H9 (cell line): ENCODE data around the gene ADAM33. TPM values are rescaled to one million over a fixed set of nuclear protein-coding genes. Genes with fewer than 3 reads are reported as not detected.

ENCODE experiments used
- DNase-seq: peaks from one replicate; pipeline ENCODE4 v3.0.0-alpha.2; 2017
- H2AFZ ChIP-seq: one replicate; pipeline ENCODE4 v1.6.1; 2013; ENCODE audit warnings: mild to moderate bottlenecking, low read length, control low read depth, moderate library complexity
- H2AK5ac ChIP-seq: 2 replicates; pipeline ENCODE4 v1.6.1; 2013; ENCODE audit warnings: low read length, control low read depth, mixed read lengths; ENCODE audit not compliant: insufficient read length
- H2BK120ac ChIP-seq: one replicate; pipeline ENCODE4 v1.6.1; 2013; ENCODE audit warnings: low read depth, mild to moderate bottlenecking, low read length, control low read depth, inconsistent platforms; ENCODE audit not compliant: poor library complexity, severe bottlenecking
- H2BK12ac ChIP-seq: 2 replicates; pipeline ENCODE4 v1.6.1; 2013; ENCODE audit warnings: low read length, control low read depth, mixed read lengths, low read depth; ENCODE audit not compliant: insufficient read length
- H2BK15ac ChIP-seq: 2 replicates; pipeline ENCODE4 v1.6.1; 2013; ENCODE audit warnings: low read depth, low read length, control low read depth
- H2BK20ac ChIP-seq: one replicate; pipeline ENCODE4 v1.6.1; 2013; ENCODE audit warnings: low read depth, mild to moderate bottlenecking, low read length, control low read depth, inconsistent platforms; ENCODE audit not compliant: poor library complexity, severe bottlenecking
- H2BK5ac ChIP-seq: 2 replicates; pipeline ENCODE4 v1.6.1; 2013; ENCODE audit warnings: low read length, control low read depth, mixed read lengths; ENCODE audit not compliant: insufficient read length
- H3K14ac ChIP-seq: 2 replicates; pipeline ENCODE4 v1.6.1; 2013; ENCODE audit warnings: low read length, control low read depth; ENCODE audit not compliant: insufficient read depth
- H3K18ac ChIP-seq: 2 replicates; pipeline ENCODE4 v1.6.1; 2013; ENCODE audit warnings: low read depth, mild to moderate bottlenecking, mixed read lengths, low read length, control low read depth; ENCODE audit not compliant: insufficient read length
- H3K23ac ChIP-seq: 2 replicates; pipeline ENCODE4 v1.6.1; 2013; ENCODE audit warnings: low read length, control low read depth, mixed read lengths, low read depth; ENCODE audit not compliant: insufficient read length
- H3K23me2 ChIP-seq: 2 replicates; pipeline ENCODE4 v1.6.1; 2013; ENCODE audit warnings: low read depth, mild to moderate bottlenecking, mixed read lengths, low read length, control low read depth; ENCODE audit not compliant: insufficient read length, poor library complexity, severe bottlenecking
- H3K27ac ChIP-seq: 2 replicates; pipeline ENCODE4 v1.5.1; 2013; ENCODE audit warnings: low read length, control low read depth, mixed read lengths, low read depth; ENCODE audit not compliant: insufficient read length
- H3K27me3 ChIP-seq: 2 replicates; pipeline ENCODE4 v1.6.1; 2013; ENCODE audit warnings: low read length, control low read depth, inconsistent platforms; ENCODE audit not compliant: insufficient read depth
- H3K4ac ChIP-seq: 2 replicates; pipeline ENCODE4 v1.6.1; 2013; ENCODE audit warnings: low read depth, mild to moderate bottlenecking, control low read depth, inconsistent platforms, low read length, moderate library complexity
- H3K4me1 ChIP-seq: 2 replicates; pipeline ENCODE4 v1.6.1; 2013; ENCODE audit warnings: low read length, control low read depth, inconsistent platforms; ENCODE audit not compliant: insufficient read depth
- H3K4me2 ChIP-seq: 2 replicates; pipeline ENCODE4 v1.6.1; 2013; ENCODE audit warnings: low read length, control low read depth, mixed read lengths; ENCODE audit not compliant: insufficient read length, insufficient read depth
- H3K56ac ChIP-seq: 2 replicates; pipeline ENCODE4 v1.6.1; 2013; ENCODE audit warnings: low read depth, mild to moderate bottlenecking, mixed read lengths, low read length, control low read depth; ENCODE audit not compliant: insufficient read length
- H3K79me1 ChIP-seq: 2 replicates; pipeline ENCODE4 v1.6.1; 2013; ENCODE audit warnings: low read depth, mild to moderate bottlenecking, moderate library complexity, low read length, control low read depth, inconsistent platforms; ENCODE audit not compliant: insufficient read depth, poor library complexity, severe bottlenecking
- H3K79me2 ChIP-seq: 2 replicates; pipeline ENCODE4 v1.6.1; 2013; ENCODE audit warnings: low read length, control low read depth, inconsistent platforms; ENCODE audit not compliant: insufficient read depth
- H3K9ac ChIP-seq: 2 replicates; pipeline ENCODE4 v1.6.1; 2013; ENCODE audit warnings: low read length, control low read depth, mixed read lengths; ENCODE audit not compliant: insufficient read length; ENCODE audit errors: extremely low read depth
- H3K9me3 ChIP-seq: one replicate; pipeline ENCODE4 v1.6.1; 2013; ENCODE audit warnings: low read depth, low read length, inconsistent platforms; ENCODE audit not compliant: control insufficient read depth
- H3T11ph ChIP-seq: one replicate; pipeline ENCODE4 v1.6.1; 2013; ENCODE audit warnings: mild to moderate bottlenecking, low read length, control low read depth, inconsistent platforms
- H4K20me1 ChIP-seq: one replicate; pipeline ENCODE4 v1.6.1; 2013; ENCODE audit not compliant: control insufficient read depth, insufficient read length, insufficient read depth
- H4K5ac ChIP-seq: 2 replicates; pipeline ENCODE4 v1.6.1; 2013; ENCODE audit warnings: low read depth, mild to moderate bottlenecking, mixed read lengths, low read length, control low read depth; ENCODE audit not compliant: insufficient read length
- H4K8ac ChIP-seq: replicated peaks from 2 replicates; pipeline ENCODE4 v1.6.1; 2013; ENCODE audit warnings: low read length, control low read depth, mixed read lengths, low read depth; ENCODE audit not compliant: insufficient read length
- H4K91ac ChIP-seq: 2 replicates; pipeline ENCODE4 v1.6.1; 2013; ENCODE audit warnings: low read depth, mild to moderate bottlenecking, moderate library complexity, mixed read lengths, low read length, control low read depth; ENCODE audit not compliant: insufficient read length
- H3K27ac Mint-ChIP-seq, 3 experiments: 2 replicates in 2 of 3; 3 replicates in 1 of 3; pipeline ENCODE4 v1.8.0; 2020 to 2021; ENCODE audit warnings: mixed read lengths in 3 of 3, mild to moderate bottlenecking in 1 of 3, moderate library complexity in 1 of 3
- H3K27me3 Mint-ChIP-seq: 2 replicates; pipeline ENCODE4 v1.8.0; 2021; ENCODE audit warnings: low read depth, mild to moderate bottlenecking, moderate library complexity, mixed read lengths
- H3K36me3 Mint-ChIP-seq, 3 experiments: 2 replicates in 2 of 3; 3 replicates in 1 of 3; pipeline ENCODE4 v1.8.0; 2020 to 2021; ENCODE audit warnings: low read depth in 3 of 3, mixed read lengths in 3 of 3; ENCODE audit not compliant: insufficient read depth in 1 of 3
- H3K4me1 Mint-ChIP-seq, 2 experiments: 2 replicates each; pipeline ENCODE4 v1.8.0; 2020; ENCODE audit warnings: mixed read lengths in 2 of 2
- H3K4me3 Mint-ChIP-seq, 2 experiments: 2 replicates in 1 of 2; 3 replicates in 1 of 2; pipeline ENCODE4 v1.8.0; 2020 to 2021; ENCODE audit warnings: mild to moderate bottlenecking in 2 of 2, mixed read lengths in 2 of 2, moderate library complexity in 1 of 2
- H3K9me3 Mint-ChIP-seq, 2 experiments: 2 replicates in 1 of 2; 3 replicates in 1 of 2; pipeline ENCODE4 v1.8.0; 2020; ENCODE audit warnings: mild to moderate bottlenecking in 2 of 2, mixed read lengths in 2 of 2, moderate library complexity in 1 of 2
- WGBS: extraction: QIAGEN DNeasy Blood & Tissue Kit; methylation state at CpG from one replicate; pipeline ENCODE4 v1.1.7; 2013; ENCODE audit warnings: missing lambda C conversion rate, low lambda C conversion rate, mixed read lengths; ENCODE audit not compliant: insufficient read length; ENCODE audit errors: extremely low coverage; 5-methylcytosine and 5-hydroxymethylcytosine counted together
- total RNA-seq: library from RNA; stranded (reverse); gene quantifications from 2 replicates; pipeline ENCODE4 v1.2.1, GENCODE V29; 2021
- TF ChIP-seq, protein P1 (sequence below): fragments of 200-600 bp; sonication (generic); conservative IDR thresholded peaks from 3 replicates; pipeline ENCODE4 v1.8.0; 2021; ENCODE audit warnings: antibody characterized with exemption, mild to moderate bottlenecking

ADAM33 gene
- total RNA-seq, 1 experiment from 2014 or later = 4.0 TPM

- H2BK20ac ChIP-seq = no peak overlapping the region
- no peak overlapping the region for H2BK12ac ChIP-seq
- no peak overlapping the region for H4K5ac ChIP-seq
- no peak overlapping the region for H3T11ph ChIP-seq
- peak overlapping the region; percentile 55 to 84 for H3K4me3 Mint-ChIP-seq
- H3K9me3 ChIP-seq = no peaks in the 10 kb centered on the region
- peak overlapping the region; percentile 84 for H3K4me2 ChIP-seq
- no peak overlapping the region for H2BK15ac ChIP-seq
- DNase-seq = no peak
- H3K14ac ChIP-seq = no peak overlapping the region
- TF ChIP-seq, protein P1, sequence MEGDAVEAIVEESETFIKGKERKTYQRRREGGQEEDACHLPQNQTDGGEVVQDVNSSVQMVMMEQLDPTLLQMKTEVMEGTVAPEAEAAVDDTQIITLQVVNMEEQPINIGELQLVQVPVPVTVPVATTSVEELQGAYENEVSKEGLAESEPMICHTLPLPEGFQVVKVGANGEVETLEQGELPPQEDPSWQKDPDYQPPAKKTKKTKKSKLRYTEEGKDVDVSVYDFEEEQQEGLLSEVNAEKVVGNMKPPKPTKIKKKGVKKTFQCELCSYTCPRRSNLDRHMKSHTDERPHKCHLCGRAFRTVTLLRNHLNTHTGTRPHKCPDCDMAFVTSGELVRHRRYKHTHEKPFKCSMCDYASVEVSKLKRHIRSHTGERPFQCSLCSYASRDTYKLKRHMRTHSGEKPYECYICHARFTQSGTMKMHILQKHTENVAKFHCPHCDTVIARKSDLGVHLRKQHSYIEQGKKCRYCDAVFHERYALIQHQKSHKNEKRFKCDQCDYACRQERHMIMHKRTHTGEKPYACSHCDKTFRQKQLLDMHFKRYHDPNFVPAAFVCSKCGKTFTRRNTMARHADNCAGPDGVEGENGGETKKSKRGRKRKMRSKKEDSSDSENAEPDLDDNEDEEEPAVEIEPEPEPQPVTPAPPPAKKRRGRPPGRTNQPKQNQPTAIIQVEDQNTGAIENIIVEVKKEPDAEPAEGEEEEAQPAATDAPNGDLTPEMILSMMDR = no peak
- H4K91ac ChIP-seq = no peak overlapping the region
- no peak overlapping the region for H4K8ac ChIP-seq
- no peak overlapping the region for H3K23ac ChIP-seq
- no peak overlapping the region for H2BK120ac ChIP-seq
- no peak overlapping the region for H2AFZ ChIP-seq
- H3K23me2 ChIP-seq = peaks cover 13% of the 10 kb centered on the region
- no peak overlapping the region for H2BK5ac ChIP-seq
- H3K27ac Mint-ChIP-seq = no peak overlapping the region
- H3K4ac ChIP-seq = no peak overlapping the region
- H3K18ac ChIP-seq = no peak overlapping the region
- peaks cover 48% of the 10 kb centered on the region for H3K27me3 Mint-ChIP-seq
- no peak overlapping the region for H3K9ac ChIP-seq
- H3K56ac ChIP-seq = no peak overlapping the region
- H3K36me3 Mint-ChIP-seq = no peaks in the 10 kb centered on the region
- peaks cover 4% of the 10 kb centered on the region; the same call in 1 of the 2 replicates for H3K4me1 ChIP-seq
- no peak overlapping the region for H2AK5ac ChIP-seq
- no CpG with 5 or more reads among the region's 15 CpGs for WGBS
- H3K27me3 ChIP-seq = no peaks in the 10 kb centered on the region; the same call in 1 of the 2 replicates
- no peaks in the 10 kb centered on the region for H3K79me2 ChIP-seq
- H3K4me1 Mint-ChIP-seq = peaks cover 22 to 37% of the 10 kb centered on the region in 2 experiments
- no peaks in the 10 kb centered on the region for H3K79me1 ChIP-seq
- H3K27ac ChIP-seq = no peak overlapping the region
- no peaks in the 10 kb centered on the region for H4K20me1 ChIP-seq
- H3K9me3 Mint-ChIP-seq = no peaks in the 10 kb centered on the region; a peak in 1 of 5 replicates
Observed at GRCh38 chr20:3680701-3681351, 984 bp downstream of the ADAM33 start.
